ENCODE results near the gene ANO6.

- TF ChIP-seq CTCF (IDR thresholded peaks at IDR 0.05) (no peak), POLR2A (IDR thresholded peaks at IDR 0.05) (no peak)
Measured at GRCh38 chr12:45336762-45337596, 121.1 kb downstream of the ANO6 start.
